Measurements from ENCODE around the gene ORC3.

DNA sequence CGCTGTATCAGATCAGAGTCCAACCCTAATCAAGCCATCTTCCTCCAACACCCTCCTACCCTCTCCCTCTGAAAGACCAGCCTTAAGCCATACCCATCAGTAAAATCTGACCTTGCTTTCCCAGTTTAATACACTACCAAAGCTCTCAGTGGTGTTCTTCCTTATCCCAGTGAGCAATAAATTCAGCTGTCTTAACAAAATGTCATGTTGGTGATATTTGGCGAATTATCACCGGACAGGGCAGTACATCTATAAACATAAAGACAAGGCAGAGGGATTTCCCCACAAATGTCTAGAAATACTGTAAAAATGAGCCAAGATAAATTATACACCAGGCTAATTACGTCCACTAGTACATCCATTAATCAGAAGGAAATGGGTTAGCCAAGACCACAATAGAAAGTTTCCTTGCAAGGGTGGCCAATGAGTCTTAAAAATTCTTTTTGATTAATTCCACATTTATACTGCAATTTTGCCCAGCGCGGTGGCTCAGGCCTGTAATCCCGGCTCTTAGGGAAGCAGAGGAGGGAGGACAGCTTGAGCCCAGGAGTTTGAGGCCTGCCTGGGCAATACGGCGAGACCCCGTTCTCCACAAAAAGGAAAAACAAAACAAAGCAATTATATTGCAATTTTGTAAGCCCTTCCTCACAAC is 1.1 kb upstream of the ORC3 start:
- TF ChIP-seq, protein P1, sequence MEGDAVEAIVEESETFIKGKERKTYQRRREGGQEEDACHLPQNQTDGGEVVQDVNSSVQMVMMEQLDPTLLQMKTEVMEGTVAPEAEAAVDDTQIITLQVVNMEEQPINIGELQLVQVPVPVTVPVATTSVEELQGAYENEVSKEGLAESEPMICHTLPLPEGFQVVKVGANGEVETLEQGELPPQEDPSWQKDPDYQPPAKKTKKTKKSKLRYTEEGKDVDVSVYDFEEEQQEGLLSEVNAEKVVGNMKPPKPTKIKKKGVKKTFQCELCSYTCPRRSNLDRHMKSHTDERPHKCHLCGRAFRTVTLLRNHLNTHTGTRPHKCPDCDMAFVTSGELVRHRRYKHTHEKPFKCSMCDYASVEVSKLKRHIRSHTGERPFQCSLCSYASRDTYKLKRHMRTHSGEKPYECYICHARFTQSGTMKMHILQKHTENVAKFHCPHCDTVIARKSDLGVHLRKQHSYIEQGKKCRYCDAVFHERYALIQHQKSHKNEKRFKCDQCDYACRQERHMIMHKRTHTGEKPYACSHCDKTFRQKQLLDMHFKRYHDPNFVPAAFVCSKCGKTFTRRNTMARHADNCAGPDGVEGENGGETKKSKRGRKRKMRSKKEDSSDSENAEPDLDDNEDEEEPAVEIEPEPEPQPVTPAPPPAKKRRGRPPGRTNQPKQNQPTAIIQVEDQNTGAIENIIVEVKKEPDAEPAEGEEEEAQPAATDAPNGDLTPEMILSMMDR (IDR thresholded peaks at IDR 0.05) = no peak
- TF ChIP-seq POLR2AphosphoS5 (IDR thresholded peaks at IDR 0.05) = no peak
- no peak for TF ChIP-seq POLR2A (IDR thresholded peaks at IDR 0.05)
- no peak for TF ChIP-seq EP300 (IDR thresholded peaks at IDR 0.05)

Measured in upper lobe of left lung (tissue), 4 donors.